ENCODE data around the gene DISP1.

The DISP1 gene

DNA sequence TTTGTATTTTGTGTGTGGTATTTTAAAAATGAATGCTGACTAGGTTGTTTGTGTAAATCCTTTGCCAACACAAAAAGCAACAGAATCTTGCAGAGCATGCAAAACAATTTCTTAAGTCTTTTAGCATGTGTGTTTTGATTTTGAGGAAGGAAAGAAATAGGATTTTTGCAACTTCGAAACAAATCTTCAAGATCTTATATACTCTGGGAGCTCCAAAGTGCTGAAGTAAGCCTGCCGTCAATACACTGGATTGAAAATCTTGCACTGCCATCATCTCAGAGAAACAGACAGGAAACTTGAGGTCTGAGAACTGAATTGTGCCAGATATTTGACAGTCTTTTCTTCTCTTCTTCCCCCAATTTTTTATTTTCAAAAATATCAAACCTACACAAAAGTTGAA, 29.3 kb upstream of the DISP1 start:
- DNase-seq (ENCODE audit: low spot score): no peak
- TF ChIP-seq, protein P1, sequence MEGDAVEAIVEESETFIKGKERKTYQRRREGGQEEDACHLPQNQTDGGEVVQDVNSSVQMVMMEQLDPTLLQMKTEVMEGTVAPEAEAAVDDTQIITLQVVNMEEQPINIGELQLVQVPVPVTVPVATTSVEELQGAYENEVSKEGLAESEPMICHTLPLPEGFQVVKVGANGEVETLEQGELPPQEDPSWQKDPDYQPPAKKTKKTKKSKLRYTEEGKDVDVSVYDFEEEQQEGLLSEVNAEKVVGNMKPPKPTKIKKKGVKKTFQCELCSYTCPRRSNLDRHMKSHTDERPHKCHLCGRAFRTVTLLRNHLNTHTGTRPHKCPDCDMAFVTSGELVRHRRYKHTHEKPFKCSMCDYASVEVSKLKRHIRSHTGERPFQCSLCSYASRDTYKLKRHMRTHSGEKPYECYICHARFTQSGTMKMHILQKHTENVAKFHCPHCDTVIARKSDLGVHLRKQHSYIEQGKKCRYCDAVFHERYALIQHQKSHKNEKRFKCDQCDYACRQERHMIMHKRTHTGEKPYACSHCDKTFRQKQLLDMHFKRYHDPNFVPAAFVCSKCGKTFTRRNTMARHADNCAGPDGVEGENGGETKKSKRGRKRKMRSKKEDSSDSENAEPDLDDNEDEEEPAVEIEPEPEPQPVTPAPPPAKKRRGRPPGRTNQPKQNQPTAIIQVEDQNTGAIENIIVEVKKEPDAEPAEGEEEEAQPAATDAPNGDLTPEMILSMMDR (IDR thresholded peaks at IDR 0.05; ENCODE audit: extremely low read depth, insufficient read depth, missing control alignments): no peak
- in situ Hi-C loops (cut with MboI; ENCODE audit: low pct_unique_long_range_greater_than_20kb, low sequenced_read_pairs, unreplicated experiment): loop anchor here (25.0 kb wide), 1 partner anchor 302 kb away; no protein-coding TSS in a partner anchor

DNA sequence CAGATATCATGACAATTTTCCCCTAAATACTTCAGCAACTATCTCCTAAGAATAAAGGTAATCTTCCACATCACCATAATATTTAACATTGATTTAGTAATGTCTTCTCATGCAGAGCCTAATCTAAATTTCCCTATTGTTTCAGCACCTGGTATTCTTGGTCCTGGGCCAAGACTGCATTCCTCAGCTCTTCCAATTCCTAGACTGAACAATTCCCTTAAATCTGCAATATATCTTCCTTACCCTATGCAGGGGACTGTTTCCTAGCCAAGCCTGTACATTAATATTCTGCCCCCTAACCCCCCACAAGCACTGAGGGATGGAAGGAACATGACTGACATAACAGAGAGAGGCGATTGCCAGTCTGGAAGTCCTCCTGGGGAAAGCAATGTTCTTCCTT, 28.7 kb upstream of the DISP1 start:
- in situ Hi-C loops (cut with MboI; ENCODE audit: low pct_unique_long_range_greater_than_20kb, low sequenced_read_pairs, unreplicated experiment): loop anchor here (25.0 kb wide), 1 partner anchor 301 kb away; no protein-coding TSS in a partner anchor
- TF ChIP-seq, protein P1 (IDR thresholded peaks at IDR 0.05; ENCODE audit: extremely low read depth, insufficient read depth, missing control alignments): no peak
- no peak for DNase-seq (ENCODE audit: low spot score)

DNA sequence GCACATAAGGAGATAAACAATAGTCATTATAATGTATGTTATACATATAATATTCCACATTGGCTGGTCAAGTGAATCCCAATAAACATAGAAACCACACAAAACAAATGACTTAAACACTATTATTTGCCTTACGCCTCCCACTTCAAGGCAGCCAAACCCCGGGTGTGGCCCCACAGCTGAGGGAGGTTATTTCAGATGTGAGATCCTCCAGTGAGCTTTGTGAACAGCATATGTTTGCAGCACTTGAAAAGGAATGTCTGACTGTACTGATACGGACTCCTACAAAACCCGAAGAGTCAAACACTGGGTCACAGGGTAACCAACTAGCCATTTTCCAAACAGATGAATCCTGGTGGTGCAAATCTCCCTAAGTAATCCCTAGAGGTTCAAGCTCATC, 27.1 kb upstream of the DISP1 start:
- TF ChIP-seq, protein P1 (IDR thresholded peaks at IDR 0.05; ENCODE audit: extremely low read depth, insufficient read depth, missing control alignments): no peak
- in situ Hi-C loops (cut with MboI; ENCODE audit: low pct_unique_long_range_greater_than_20kb, low sequenced_read_pairs, unreplicated experiment): loop anchor here (25.0 kb wide), 1 partner anchor 300 kb away; no protein-coding TSS in a partner anchor
- no peak for DNase-seq (ENCODE audit: low spot score)

GRCh38 chr1:222788402-222789156, 26.3 kb upstream of the DISP1 start:
- TF ChIP-seq, protein P1 (IDR thresholded peaks at IDR 0.05; ENCODE audit: extremely low read depth, insufficient read depth, missing control alignments): no peak

DNA sequence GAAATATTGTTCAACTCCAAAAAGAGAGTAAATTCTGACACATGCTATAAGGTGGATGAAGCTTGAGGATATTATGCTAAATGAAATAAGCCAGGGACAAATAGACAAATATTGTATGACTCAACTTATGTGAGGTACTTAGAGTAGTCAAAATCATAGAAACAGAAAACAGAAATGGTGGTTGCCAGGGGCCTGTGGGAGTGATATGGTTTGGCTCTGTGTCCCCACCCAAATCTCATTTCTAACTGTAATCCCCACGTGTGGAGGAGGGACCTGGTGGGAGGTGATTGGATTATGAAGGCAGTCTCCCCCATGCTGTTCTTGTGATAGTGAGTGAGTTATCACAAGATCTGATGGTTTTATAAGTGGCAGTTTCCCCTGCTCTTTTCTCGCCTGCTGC, 24.7 kb upstream of the DISP1 start:
- DNase-seq (ENCODE audit: low spot score): no peak
- in situ Hi-C loops (cut with MboI; ENCODE audit: low pct_unique_long_range_greater_than_20kb, low sequenced_read_pairs, unreplicated experiment): loop anchor here (25.0 kb wide), 1 partner anchor 297 kb away; no protein-coding TSS in a partner anchor
- TF ChIP-seq, protein P1 (IDR thresholded peaks at IDR 0.05; ENCODE audit: extremely low read depth, insufficient read depth, missing control alignments): no peak

More at GRCh38 chr1:222788402-222789156, 26.3 kb upstream of the DISP1 start:
- in situ Hi-C loops (cut with MboI; ENCODE audit: low pct_unique_long_range_greater_than_20kb, low sequenced_read_pairs, unreplicated experiment): loop anchor here (25.0 kb wide), 1 partner anchor 299 kb away; no protein-coding TSS in a partner anchor
- DNase-seq (ENCODE audit: low spot score): no peak

- in situ Hi-C loops (cut with MboI; ENCODE audit: low pct_unique_long_range_greater_than_20kb, low sequenced_read_pairs, unreplicated experiment): loop anchor here (25.0 kb wide), 1 partner anchor 297 kb away; no protein-coding TSS in a partner anchor
- TF ChIP-seq, protein P1 (IDR thresholded peaks at IDR 0.05; ENCODE audit: extremely low read depth, insufficient read depth, missing control alignments): no peak
Measured at GRCh38 chr1:222790520-222790919, 24.3 kb upstream of the DISP1 start.

More at GRCh38 chr1:222790520-222790919, 24.3 kb upstream of the DISP1 start:
- no peak for DNase-seq (ENCODE audit: low spot score)
